ENCODE measurements around the gene GATM.

The GATM gene, protein sequence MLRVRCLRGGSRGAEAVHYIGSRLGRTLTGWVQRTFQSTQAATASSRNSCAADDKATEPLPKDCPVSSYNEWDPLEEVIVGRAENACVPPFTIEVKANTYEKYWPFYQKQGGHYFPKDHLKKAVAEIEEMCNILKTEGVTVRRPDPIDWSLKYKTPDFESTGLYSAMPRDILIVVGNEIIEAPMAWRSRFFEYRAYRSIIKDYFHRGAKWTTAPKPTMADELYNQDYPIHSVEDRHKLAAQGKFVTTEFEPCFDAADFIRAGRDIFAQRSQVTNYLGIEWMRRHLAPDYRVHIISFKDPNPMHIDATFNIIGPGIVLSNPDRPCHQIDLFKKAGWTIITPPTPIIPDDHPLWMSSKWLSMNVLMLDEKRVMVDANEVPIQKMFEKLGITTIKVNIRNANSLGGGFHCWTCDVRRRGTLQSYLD

DNA sequence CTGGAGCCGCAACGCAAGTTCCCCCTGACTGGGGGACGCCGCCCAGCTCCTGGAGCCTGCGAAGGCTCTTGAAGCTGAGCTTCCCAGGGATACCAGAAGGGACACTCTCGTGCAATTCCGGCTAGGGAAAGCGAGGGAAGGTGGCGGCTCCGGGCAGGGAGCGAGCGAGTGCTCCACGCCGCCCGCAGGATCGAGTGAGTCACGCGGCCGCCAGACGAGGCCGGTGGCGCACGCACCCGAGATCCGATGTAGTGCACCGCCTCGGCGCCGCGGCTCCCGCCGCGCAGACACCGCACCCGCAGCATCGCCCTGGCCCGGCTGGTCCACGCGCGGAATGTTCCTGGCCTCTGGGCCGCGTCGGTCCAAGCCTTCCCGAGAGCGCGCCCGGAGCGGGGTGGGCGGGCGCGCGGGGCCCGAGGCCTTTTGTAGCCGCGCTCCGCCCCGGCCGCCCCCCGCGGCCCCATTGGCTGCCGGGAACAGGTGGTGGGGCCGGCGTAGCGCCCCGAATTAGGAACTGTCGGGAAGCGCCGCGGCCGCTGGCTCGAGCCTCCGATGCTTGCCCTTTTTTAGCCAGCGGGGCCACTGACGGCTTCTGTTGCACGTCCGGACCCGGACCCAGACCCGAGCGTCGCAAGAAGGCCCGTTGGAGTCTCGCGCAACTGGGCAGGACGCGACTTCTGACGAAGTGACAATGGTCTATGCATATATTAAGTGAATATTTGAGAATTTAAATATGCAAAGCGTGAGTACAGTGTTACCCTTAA is at the start of gene GATM:
Gene GATM (minus strand): TSS at position 396 of the 764 bp plus-strand sequence. CDS start 91 bp downstream, at position 305.
- DNase-seq, result peak; percentile 12 to 48

DNA sequence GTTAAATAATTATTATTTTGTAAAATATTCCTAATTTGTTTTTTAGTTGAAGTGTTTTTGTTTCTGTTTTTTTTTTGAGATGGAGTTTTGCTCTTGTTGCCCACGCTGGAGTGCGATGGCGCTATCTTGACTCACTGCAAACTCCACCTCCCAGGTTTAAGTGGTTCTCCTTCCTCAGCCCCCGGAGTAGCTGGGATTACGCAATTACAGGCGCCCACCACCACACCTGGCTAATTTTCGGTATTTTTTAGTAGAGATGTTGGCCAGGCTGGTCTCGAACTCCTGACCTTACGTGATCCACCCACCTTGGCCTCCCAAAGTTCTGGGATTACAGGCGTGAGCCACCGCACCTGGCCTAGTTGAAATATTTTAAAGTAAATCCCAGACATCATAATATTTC is 48.7 kb upstream of the GATM start:
- DNase-seq, result no peak

DNA sequence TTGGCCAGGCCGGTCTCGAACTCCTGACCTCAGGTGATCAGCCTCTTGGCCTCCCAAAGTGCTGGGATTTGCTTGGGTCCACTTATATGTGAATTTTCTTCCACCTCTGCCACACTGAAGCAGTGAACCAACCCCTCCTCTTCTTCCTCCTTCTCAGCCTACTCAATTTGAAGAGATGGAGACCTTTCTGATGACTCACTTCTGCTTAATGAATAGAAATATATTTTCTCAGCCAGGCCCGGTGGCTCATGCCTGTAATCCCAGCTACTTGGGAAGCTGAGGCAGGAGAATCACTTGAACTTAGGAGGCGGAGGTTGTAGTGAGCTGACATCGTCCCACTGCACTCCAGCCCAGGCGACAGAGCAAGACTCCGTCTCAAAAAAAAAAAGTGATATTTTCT is 46.8 kb upstream of the GATM start:
- DNase-seq, result no peak

DNA sequence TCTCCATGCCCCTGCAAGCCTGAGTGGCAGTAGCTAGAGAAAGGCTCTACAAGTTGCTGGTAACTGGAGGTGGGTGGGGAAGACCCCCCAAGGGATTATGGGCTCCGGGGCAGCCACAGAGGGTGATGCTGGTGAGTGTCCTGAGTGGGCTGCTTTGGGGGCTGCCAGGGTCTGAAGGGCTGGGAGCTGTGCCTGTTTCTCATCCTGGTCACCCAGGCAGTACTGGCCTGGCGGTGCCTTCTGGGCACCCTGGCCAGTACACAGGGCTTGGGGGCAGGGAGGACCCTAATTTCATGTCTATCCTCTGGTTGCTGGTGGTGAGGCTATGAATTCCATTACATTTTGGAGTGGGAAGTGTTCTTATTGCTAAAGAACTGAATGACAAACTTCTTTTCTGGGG is 46.1 kb upstream of the GATM start:
- no peak for DNase-seq

DNA sequence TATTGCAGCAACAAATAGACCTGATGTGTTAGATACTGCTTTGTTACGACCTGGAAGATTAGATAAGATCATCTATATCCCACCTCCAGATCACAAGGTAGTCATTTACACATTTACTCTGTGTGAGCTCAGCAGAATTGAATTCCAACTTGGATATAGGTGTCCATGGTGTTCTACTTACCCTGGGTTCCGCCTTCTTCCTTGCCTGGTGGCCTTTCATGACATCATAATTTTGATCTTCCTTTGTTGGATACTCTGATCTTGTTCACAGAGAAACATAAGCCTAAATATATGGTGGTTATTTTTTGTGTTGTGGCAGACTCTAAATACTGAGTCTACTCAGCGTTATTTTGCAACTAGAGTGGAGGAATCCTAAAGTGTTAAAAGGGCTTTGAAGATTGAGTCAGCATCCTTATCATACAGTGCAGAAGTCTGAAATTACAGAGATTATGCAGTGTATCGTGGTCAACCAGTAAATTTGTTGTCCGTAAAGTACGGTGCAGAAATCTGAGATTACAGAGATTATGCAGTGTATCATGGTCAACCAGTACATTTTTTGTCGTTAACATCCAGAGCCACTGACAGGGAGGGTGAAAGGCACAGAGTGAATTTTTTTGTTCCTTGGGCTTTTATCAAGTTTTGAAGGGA is 39.1 kb upstream of the GATM start:
- no peak for DNase-seq

DNA sequence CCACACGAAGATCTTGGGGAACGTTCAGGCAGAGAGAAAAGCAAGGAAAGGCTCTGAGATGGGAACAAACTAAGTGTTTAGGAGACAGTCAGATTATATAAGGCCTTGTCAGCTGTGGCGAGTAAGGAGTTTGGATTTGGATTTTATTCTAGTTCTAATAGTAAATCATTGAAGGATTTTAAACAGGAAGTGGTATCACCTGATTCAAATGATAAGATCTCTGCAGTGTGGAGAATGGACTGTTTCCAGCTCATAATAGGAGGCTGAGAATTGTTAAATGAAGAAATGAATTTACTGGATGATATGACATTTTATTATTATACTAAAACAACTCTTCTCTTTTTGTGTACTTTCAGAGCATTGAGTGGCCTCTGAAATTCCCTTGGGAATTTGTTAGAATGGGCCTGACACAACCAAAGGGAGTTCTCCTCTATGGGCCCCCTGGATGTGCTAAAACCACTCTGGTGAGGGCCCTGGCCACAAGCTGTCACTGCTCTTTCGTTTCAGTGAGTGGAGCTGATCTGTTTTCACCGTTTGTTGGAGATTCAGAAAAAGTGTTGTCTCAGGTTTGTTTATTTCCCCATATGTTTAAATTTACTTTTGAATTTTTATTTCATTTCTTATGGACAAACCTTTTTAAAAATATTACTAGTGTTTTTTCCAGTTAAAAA is 36.0 kb upstream of the GATM start:
- no peak for DNase-seq

DNA sequence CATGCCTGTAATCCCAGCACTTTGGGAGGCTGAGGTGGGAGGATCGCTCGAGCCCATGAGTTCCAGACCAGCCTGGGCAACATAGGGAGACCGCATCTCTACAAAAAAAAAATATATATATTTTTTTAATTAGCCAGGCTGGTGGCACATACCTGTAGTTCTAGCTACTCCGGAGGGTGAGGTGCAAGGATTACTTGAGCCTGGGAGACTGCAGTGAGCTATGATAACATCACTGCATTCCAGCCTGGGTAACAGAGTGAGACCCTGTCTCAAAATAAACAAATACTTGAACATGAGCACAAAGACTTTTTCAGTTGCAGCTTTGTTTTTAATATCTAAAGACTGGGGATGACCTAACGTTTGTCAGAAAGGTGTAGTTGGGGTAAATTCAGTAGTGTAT is 31.3 kb upstream of the GATM start:
- DNase-seq, result no peak

DNA sequence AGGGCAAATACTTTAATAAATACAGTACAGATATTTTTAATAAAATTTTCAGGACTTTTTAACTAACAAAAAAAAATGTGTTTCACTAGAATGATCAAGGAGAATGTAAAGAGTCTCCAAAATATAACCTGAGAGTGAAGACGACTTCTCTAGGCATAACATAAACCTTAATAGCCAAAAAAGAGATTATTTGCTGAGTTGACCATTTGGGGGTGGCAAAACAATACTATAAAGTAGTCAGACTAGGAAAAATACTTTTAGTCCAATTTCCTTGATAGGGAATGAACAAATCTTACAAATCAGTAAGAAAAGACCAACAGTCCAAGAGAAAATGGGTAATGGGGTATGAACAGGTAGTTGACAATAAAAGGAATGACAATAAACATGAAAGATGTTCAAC is 29.4 kb upstream of the GATM start:
- DNase-seq, result no peak

DNA sequence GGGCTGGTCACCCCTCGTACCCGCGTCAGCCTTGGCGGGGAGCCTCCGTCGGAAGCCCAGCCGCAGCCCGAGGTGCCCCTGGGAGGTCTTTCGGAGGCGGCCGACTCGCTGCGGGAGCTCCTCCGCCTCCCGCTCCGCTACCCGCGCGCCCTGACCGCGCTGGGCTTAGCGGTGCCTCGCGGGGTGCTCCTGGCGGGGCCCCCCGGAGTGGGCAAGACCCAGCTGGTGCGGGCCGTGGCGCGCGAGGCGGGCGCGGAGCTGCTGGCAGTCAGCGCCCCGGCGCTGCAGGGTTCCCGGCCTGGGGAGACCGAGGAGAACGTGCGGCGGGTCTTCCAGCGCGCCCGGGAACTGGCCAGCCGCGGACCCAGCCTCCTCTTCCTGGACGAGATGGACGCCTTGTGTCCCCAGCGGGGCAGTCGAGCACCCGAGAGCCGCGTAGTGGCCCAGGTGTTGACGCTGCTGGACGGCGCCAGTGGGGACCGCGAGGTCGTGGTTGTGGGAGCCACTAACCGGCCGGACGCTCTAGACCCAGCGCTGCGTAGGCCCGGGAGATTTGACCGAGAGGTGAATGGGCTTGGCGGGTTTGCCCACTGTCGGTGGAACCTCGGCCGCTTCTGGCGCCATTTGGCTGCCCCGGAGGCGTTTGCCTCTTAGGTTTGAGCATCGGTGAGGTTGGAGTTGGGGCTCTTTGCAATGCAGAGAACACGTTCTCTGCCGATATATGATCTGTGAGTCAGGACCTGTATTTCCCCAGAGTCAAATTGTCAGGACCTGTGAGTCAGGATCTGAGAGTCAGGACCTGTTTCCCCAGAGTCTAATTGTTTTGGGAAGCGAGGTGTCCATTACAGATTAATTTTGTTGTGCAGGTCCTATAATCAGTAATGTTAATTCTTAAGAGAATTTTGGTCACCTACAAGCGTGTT is 24.9 kb upstream of the GATM start:
- DNase-seq, result peak; percentile 3 to 6

DNA sequence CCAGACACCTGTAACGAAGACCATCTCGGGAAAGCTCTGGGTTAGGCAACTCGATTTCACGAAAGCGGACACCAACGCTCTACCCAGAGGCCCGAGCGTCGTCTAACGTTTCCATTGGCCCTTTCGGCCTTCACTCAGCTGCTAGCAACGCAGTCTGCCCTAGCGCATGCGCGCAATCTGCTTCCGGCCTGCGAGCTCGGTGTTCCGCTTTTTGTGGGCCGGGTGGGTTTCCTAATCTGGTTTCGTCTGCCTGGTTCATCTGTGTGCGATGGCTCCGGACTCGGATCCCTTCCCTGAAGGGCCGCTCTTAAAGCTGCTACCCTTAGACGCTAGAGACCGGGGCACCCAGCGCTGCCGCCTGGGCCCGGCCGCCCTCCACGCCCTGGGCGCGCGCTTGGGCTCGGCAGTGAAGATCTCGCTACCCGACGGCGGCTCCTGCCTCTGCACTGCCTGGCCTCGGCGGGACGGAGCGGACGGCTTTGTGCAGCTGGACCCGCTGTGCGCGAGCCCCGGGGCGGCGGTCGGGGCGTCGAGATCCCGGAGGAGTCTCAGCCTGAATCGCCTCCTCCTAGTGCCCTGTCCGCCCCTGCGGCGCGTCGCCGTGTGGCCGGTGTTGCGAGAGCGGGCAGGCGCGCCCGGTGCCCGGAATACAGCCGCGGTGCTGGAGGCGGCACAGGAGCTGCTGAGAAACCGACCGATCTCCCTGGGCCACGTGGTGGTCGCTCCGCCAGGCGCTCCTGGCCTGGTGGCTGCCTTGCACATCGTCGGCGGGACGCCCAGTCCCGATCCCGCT is 24.0 kb upstream of the GATM start:
- DNase-seq, result peak; percentile 96 to 98

DNA sequence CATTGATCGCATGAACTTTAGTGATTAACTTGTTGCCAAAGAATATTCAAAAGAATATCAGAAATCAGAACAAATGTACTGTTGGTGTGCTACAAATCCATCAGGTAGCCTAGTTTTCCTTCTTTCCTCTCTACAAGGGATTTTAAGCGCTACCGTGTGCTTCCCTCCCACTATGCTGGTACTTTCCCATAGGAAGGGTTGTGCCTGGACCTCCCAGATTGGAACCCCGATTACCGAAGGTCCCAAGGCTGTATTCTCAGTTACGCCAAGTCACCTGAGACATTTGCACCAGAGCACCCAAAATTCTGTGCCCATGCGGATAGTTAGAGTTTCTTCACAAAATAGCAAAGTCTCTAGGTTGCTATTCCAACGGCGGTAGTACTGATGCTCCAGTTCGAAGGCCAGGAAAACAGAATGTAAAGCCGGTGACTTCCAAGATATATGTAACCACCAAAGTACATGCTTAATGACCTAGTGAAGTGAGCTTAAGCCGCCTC is 23.4 kb upstream of the GATM start:
- DNase-seq, result no peak

DNA sequence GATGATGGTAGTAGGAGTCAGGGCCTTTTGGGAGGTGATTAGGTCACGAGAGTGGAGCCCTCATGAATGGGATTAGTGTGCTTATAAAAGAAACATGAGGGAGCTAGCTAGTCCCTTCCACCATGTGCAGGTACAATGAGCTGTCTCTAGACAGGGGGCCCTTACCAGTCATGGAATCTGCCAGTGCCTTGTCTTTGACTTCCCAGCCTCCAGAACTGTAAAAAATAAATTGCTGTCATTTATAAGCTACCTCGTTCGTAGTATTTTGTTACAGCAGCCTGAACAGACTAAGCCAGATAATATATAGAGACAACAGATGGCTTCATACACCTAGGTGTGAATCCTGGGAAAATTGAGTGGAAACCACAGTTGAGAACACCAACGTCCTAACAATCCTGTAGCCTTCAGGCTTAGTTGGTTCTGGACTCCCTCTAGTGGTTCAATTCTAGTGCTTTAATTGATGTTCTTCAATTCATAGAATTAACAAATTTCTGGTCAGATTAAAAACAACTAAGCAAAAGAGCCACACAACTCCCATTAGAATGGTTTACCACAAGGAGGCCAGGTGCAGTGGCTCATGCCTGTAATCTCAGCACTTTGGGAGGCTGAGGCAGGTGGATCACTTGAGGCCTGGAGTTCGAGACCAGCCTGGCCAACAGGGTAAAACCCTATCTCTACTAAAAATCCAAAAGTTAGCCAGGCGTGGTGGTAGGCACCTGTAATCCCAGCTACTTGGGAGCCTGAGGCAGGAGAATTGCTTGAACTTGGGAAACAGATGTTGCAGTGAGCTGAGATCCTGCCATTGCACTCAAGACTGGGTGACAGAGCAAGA is 21.3 kb upstream of the GATM start:
- DNase-seq, result peak in 1 of 2 donors; percentile 50

DNA sequence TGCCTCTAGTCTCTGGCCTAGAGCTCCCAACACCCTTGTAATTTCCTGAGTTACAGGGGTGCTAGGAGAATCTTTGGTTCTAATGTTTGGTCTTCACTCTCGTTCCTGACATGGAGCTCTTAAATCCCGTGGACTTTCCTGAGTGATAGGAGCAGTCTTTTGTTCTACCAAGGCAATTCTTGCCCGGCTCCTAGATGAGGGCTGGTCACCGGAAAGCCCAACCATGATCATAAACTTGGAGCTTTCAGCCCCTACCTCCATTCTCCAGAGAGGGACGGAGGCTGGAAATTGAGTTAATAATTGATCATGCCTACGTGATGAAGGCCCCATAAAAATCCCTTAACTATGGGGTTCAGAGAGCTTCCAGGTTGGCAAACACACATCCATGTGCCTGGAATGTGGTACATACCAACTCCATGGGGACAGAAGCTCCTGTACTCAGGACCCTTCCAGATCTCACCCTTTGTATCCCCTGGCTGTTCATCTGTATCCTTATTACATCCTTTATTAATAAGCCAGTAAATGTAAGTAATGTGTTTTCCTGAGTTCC is 18.8 kb upstream of the GATM start:
- DNase-seq, result no peak

DNA sequence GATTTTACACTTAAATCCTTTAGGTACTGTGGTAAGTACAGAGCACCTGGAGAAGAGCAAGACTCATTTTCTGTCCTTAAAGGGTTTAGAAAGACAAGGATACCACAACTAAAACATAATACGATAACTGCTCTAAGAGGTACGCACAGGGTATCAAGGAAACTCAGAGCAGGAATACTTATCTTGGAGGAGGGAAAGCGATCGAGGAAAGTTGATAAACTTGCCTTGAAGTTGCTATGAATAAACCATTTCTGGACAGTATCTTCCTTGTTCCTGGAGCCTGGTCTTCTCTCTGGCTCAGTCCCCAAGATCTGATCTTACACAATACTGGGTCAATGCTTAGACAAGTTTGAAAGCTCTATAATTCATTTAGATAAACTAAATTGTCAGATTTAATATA is 17.6 kb upstream of the GATM start:
- no peak for DNase-seq

DNA sequence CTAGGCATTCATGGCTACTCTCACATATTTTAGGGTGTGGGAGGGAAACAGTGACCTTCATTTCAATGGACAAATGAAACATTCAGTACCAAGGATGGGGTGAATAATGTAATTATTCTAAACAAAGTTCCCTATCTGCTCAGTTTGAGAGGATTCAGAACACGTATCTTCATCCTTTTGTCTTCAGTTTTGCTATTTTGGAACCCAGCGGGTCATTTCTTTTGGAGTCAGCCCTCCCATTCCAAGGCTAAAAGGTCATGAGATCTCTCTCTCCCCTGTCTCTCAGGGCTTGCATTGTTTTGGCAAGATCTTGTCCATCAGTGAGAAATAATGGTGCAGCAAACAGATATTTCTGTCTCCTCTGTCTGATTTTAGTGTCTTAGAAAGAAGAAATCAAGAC is 16.3 kb upstream of the GATM start:
- DNase-seq, result no peak

DNA sequence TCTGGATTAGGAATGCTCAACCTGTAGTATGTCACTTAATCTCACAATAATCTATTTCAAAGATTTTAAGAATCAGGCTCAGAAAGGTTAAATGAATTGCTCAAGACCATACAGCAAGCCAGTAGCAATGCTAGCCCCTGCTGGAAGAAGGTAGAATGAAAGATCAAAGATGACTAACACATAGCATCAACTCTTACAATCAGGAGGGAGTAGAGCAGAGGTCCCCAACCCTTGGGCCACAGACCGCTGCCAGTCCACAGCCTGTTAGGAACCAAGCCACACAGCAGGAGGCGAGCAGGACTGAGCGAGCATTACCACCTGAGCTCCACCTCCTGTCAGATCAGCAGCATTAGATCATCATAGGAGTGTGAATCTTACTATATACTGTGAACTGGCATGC is 15.5 kb upstream of the GATM start:
- no peak for DNase-seq

DNA sequence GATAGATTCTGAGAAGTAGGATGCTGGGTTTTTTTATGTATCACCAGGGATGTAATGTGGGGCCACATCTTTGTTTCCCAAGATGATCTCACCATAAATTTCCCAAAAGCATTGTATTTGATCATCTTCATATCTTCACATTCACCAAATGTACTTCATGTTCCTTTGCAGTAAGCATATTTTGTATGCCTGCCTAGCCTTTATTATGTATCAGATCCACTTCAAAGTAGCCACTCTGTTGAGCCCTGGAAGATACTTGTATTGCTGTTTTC is 14.2 kb upstream of the GATM start:
- DNase-seq, result no peak

DNA sequence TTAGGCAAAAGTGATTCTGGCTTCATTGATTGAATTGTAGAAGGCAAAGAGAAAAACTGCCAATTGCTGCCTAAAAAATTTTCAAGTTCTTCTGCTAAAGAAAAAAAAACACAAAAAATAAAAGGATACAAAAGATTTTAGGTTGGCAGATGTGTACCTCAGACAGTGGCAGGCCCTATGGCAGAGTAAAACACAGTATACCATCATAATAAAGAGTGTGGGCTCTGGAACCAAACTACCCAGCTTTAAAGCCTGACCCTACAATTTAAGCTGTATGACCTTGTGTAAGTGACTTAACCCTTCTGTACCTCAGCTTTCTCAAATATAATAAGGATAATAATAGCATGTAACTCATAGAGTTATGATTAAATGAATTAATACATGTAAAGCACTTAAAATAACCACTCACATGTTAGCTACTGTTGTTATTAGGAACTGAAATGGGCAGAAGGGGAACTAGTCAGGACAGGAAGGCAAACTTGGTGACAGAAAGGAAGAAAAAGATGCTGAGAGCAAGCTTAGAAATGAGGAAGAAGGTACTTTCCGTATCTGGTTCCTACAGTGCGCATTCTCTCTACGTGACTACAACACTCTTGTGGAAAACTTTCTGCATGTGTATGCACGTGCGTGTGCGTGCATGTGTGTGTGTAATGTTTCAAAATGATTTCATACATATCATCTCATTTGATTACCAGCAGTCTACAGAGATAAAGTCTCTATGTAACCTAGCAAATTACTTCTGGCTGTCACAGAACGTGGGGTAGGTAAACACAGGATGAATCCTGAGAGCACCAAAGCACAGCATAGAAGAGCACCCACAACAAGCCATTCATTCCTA is 13.6 kb upstream of the GATM start:
- peak in 1 of 2 donors; percentile 51 for DNase-seq

DNA sequence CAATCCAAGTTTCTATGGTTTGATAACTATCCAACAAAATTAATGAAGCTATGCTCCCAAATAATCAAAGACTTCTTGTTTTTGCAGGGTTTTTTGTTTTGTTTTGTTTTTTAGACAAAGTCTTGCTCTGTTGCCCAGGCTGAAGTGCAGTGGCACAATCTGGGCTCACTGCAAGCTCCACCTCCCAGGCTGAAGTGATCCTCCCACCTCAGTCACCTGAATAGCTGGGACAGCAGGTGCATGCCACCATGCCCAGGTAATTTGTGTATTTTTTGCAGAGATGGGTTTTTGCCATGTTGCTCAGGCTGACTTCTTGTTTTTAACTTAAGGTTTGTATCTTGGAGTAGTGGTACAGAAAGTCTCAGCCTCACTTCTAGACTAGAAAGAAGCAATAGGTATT is 11.0 kb upstream of the GATM start:
- no peak for DNase-seq

Data from CD4-positive, alpha-beta T cell treated with Interleukin-1 beta for 1 hour (primary cell).